ENCODE measurements around the gene SLC35F5.

DNA sequence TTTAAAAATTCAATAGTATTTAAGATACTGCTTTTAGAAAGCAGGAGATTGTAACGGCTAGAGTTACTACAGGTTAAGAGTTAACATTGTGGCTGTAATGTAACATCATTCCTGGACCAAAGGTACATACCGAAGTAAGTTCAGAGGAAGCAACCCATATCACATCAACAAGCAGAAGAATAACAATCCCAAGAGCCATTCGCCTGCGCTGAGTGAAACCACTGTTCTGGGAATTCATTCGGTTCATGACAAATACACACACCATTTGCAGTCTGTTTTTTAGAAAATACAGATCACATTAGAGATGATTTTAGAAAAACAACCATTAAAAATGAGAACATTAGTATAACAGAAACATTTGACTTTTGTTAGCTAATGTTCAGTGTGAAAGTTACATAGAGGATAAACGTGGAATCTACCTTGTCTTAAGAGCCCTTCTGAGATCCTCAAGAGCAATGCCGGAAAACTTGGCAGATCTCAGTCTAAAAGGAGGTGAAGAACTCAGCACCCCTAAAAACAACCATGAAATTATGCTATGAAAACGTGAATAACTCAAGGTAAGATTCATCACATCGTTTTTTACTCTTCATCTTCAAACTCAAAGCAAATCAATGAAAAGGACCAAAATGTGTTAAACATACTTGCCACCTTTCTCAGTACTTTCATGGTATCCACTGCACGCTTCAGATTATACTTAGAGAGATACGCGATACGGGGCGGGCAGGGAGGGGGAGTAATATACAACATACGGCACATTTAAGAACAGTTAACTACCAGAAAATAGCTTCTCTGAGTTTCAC is 1.2 kb downstream of the SLC35F5 start:
- TF ChIP-seq RFX5 (IDR thresholded peaks at IDR 0.05; ENCODE audit: low read depth, low read length) (no peak), EZH2 (IDR thresholded peaks at IDR 0.05; ENCODE audit: borderline replicate concordance, control insufficient read depth, low read depth, low read length) (no peak), POLR2A (IDR thresholded peaks at IDR 0.05; ENCODE audit: low read depth, low read length) (no peak), POLR2AphosphoS5 (IDR thresholded peaks at IDR 0.05; ENCODE audit: low read length) (no peak), ZZZ3 (IDR thresholded peaks at IDR 0.05; ENCODE audit: control insufficient read depth, insufficient read length, low read depth) (no peak), REST (IDR thresholded peaks at IDR 0.05; ENCODE audit: low read depth, low read length) (no peak), NFYB (IDR thresholded peaks at IDR 0.05; ENCODE audit: insufficient read depth, low read depth, low read length) (no peak)
- TF ChIP-seq, protein P1, sequence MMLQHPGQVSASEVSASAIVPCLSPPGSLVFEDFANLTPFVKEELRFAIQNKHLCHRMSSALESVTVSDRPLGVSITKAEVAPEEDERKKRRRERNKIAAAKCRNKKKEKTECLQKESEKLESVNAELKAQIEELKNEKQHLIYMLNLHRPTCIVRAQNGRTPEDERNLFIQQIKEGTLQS (IDR thresholded peaks at IDR 0.05; ENCODE audit: borderline replicate concordance, extremely low read depth, low read depth, low read length), result no peak
- TF ChIP-seq, protein P2, sequence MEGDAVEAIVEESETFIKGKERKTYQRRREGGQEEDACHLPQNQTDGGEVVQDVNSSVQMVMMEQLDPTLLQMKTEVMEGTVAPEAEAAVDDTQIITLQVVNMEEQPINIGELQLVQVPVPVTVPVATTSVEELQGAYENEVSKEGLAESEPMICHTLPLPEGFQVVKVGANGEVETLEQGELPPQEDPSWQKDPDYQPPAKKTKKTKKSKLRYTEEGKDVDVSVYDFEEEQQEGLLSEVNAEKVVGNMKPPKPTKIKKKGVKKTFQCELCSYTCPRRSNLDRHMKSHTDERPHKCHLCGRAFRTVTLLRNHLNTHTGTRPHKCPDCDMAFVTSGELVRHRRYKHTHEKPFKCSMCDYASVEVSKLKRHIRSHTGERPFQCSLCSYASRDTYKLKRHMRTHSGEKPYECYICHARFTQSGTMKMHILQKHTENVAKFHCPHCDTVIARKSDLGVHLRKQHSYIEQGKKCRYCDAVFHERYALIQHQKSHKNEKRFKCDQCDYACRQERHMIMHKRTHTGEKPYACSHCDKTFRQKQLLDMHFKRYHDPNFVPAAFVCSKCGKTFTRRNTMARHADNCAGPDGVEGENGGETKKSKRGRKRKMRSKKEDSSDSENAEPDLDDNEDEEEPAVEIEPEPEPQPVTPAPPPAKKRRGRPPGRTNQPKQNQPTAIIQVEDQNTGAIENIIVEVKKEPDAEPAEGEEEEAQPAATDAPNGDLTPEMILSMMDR (IDR thresholded peaks at IDR 0.05 in 2 of 3, conservative IDR thresholded peaks at IDR 0.05 in 1 of 3; ENCODE audit: control insufficient read depth in 2 of 3, extremely low read depth in 1 of 3, insufficient read depth in 1 of 3, low read depth in 3 of 3, low read length in 3 of 3), result no peak

All from GM12878 (cell line).